Measurements from ENCODE around the gene MEG3. TPM values are rescaled to one million over a fixed set of nuclear protein-coding genes. Genes with fewer than 3 reads are reported as not detected.

MEG3 gene
- total and polyA plus RNA-seq, 9 of the 15 experiments (the other 6 are each of a cell fraction or from before 2014, with no cell fraction given): 0.10 to 5.3 (median 1.0) TPM; not detected in 1

GRCh38 chr14:100875861-100876590, 50.1 kb downstream of the MEG3 start:
- in situ Hi-C loops (cut with MboI): no loop called here
- ChIA-PET POLR2A (no interaction called here), CTCF (ENCODE audit: low intra/inter-chr PET ratio) (no interaction called here)
- Histone ChIP-seq H3K9ac (ENCODE audit: insufficient read depth in 1 of 2, low read depth in 2 of 2, low read length in 2 of 2) (no peak overlapping the region; a peak in 1 of 4 replicates), H3K79me2 (ENCODE audit: control insufficient read depth, insufficient read depth, low read length) (no peaks in the 10 kb centered on the region), H4K20me1 (replicated peaks; ENCODE audit: control insufficient read depth, insufficient read depth, low read length) (no peaks in the 10 kb centered on the region), H2AFZ (ENCODE audit: low read depth, low read length) (no peak overlapping the region), H3K36me3 (ENCODE audit: control insufficient read depth, insufficient read depth, low read length) (no peaks in the 10 kb centered on the region), H3K9me3 (replicated peaks; ENCODE audit: control insufficient read depth, insufficient read depth, low read depth, low read length) (0 out of 2 replicates have a peak, but pooled peaks cover 2% of the 10 kb centered on the region), H3K27me3 (ENCODE audit: control insufficient read depth in 2 of 2, insufficient read depth in 2 of 2, low read length in 2 of 2) (peaks cover 0 to 1% of the 10 kb centered on the region in 2 experiments; a peak in 1 of 5 replicates), H3K9me1 (ENCODE audit: control insufficient read depth, insufficient read depth, low read length) (no peaks in the 10 kb centered on the region), H3K4me3 (no peak overlapping the region), H3K4me1 (replicated peaks in 1 of 2; ENCODE audit: control insufficient read depth in 2 of 2, insufficient read depth in 2 of 2, low read length in 2 of 2) (peaks cover 14 to 16% of the 10 kb centered on the region in 2 experiments; a peak in 4 of 5 replicates), H3K27ac (ENCODE audit: extremely low read depth, low read depth, low read length) (no peak overlapping the region), H3K4me2 (ENCODE audit: insufficient read depth, low read length) (no peak overlapping the region)
- ATAC-seq (no peak), FAIRE-seq (no peak), DNase-seq (ENCODE audit: extremely low read depth in 1 of 4, low spot score in 3 of 4) (no peak)
- WGBS (ENCODE audit: insufficient coverage, low coverage, missing lambda C conversion rate): 33% methylated on average over 10 of the region's 17 CpGs
- intact Hi-C loops (cut with micrococcal nuclease): no loop called here
- TF ChIP-seq MITF (IDR thresholded peaks at IDR 0.05): no peak
- TF ChIP-seq CREB1 (IDR thresholded peaks at IDR 0.05): no peak
- TF ChIP-seq CREB1 (CRISPR knock-in tag; IDR thresholded peaks at IDR 0.05): no peak
- TF ChIP-seq STAG1 (CRISPR knock-in tag; IDR thresholded peaks at IDR 0.05; ENCODE audit: borderline replicate concordance): no peak
- TF ChIP-seq MAZ (CRISPR knock-in tag; conservative IDR thresholded peaks at IDR 0.05 in 1 of 2, IDR thresholded peaks at IDR 0.05 in 1 of 2): no peak
- TF ChIP-seq CREM (IDR thresholded peaks at IDR 0.05; ENCODE audit: low read depth): no peak
- TF ChIP-seq RBFOX2 (IDR thresholded peaks at IDR 0.05; ENCODE audit: low read depth, low read length): no peak
- no peak for TF ChIP-seq EWSR1 (IDR thresholded peaks at IDR 0.05; ENCODE audit: borderline replicate concordance, low read depth, partially characterized antibody)
- no peak for TF ChIP-seq GTF2A2 (tag; IDR thresholded peaks at IDR 0.05)
- TF ChIP-seq E2F1 (CRISPR knock-in tag; IDR thresholded peaks at IDR 0.05): no peak
- TF ChIP-seq ZNF354B (CRISPR knock-in tag; IDR thresholded peaks at IDR 0.05): no peak
- no TSS peak for BruUV-seq (replicated peaks)

Measured in K562 (cell line).